Stimulated activated CD8-positive, alpha-beta memory T cell treated with anti-CD3 and anti-CD28 coated beads, Interleukin-4, amount 100 ng/mL, for 1 hour (primary cell): ENCODE measurements around the gene CASTOR1.
A peak's percentile ranks its signal among the peaks of the same experiment; 100 is the strongest.
"Not testable (repeated sequence)": the region's sequence is repeated elsewhere in the genome, so short reads cannot be mapped to it uniquely, and the experiment has no call there.

Experiments used
- DNase-seq, 2 donors: peaks; one replicate each; pipeline ENCODE4 v3.0.0-alpha.2; 2020; ENCODE audit warnings: low read depth in 2 of 2, low spot score in 1 of 2

Gene CASTOR1

GRCh38 chr22:30289141-30289979 is at the start of gene CASTOR1:
Gene CASTOR1 (minus strand): TSS chr22:30289505. CDS start chr22:30289497, 8 bp downstream.
- peak; percentile 79 to 83 for DNase-seq

GRCh38 chr22:30338802-30339201 is 49.5 kb upstream of the CASTOR1 start:
- no peak for DNase-seq

- not testable (repeated sequence) for DNase-seq
Measured at GRCh38 chr22:30338341-30338740, 49.0 kb upstream of the CASTOR1 start.

GRCh38 chr22:30337461-30337778 is 48.1 kb upstream of the CASTOR1 start:
- no peak for DNase-seq

GRCh38 chr22:30336752-30337460 is 47.6 kb upstream of the CASTOR1 start:
- no peak for DNase-seq

GRCh38 chr22:30335236-30335635 is 45.9 kb upstream of the CASTOR1 start:
- no peak for DNase-seq

- DNase-seq = no peak
Measured at GRCh38 chr22:30334646-30335045, 45.3 kb upstream of the CASTOR1 start.

GRCh38 chr22:30333707-30334087 is 44.4 kb upstream of the CASTOR1 start:
- no peak for DNase-seq

- DNase-seq = no peak
Measured at GRCh38 chr22:30332994-30333706, 43.8 kb upstream of the CASTOR1 start.

- DNase-seq = no peak
Measured at GRCh38 chr22:30332551-30332950, 43.2 kb upstream of the CASTOR1 start.

GRCh38 chr22:30328466-30329049 is 39.3 kb upstream of the CASTOR1 start:
- no peak for DNase-seq

- no peak for DNase-seq
Measured at GRCh38 chr22:30327864-30328345, 38.6 kb upstream of the CASTOR1 start.

- peak; percentile 80 to 86 for DNase-seq
Measured at GRCh38 chr22:30326706-30327362, 37.5 kb upstream of the CASTOR1 start, which contains the start of gene TBC1D10A. Gene TBC1D10A (minus strand): TSS chr22:30326941. CDS start chr22:30326881, 60 bp downstream.

- no peak for DNase-seq
Measured at GRCh38 chr22:30326255-30326705, 37.0 kb upstream of the CASTOR1 start.

- DNase-seq = no peak
Measured at GRCh38 chr22:30325724-30326254, 36.5 kb upstream of the CASTOR1 start.

GRCh38 chr22:30325065-30325720 is 35.9 kb upstream of the CASTOR1 start:
- DNase-seq = no peak

- no peak for DNase-seq
Measured at GRCh38 chr22:30324014-30324730, 34.9 kb upstream of the CASTOR1 start.

GRCh38 chr22:30323246-30323645 is 33.9 kb upstream of the CASTOR1 start:
- no peak for DNase-seq

- no peak for DNase-seq
Measured at GRCh38 chr22:30321461-30321860, 32.2 kb upstream of the CASTOR1 start.
